ENCODE measurements around the gene SPOUT1.

SPOUT1 gene

DNA sequence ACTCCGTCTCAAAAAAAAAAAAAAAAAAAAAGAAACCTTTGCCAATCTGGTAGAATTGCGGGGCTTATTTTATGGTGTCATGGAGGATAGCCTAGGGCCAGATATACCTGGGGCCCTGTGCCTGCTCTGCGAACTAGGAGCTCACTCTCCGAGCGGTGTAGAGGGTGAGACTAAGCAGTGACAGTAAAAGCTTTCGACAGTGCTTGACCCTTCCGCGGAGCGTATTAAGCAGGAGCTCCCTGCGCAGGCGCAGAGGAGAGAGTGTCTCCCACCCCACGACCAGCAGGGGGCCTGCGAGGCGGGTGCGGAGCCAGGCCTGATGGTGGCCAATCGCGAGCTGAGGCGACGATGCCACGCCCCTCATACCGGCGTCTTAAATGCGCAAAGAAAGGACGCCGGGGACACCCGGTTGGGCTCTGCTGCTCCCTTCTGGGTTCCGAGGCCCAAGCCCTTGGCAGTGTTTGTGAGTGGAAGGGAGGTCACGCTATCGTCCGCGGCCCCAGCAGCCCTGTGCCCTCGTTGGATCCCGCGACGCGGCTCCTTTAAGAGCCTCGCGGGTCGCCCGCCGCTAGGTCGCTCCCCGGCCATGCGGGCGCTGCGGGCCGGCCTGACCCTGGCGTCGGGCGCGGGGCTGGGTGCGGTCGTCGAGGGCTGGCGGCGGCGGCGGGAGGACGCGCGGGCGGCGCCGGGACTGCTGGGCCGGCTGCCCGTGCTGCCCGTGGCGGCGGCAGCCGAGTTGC lies 11.3 kb downstream of the SPOUT1 start, which contains the start of gene ENDOG:
ENDOG (plus strand) TSS at position 402 of the 740 bp plus-strand sequence; CDS start at position 587, 185 bp downstream.
- TF ChIP-seq, protein P1, sequence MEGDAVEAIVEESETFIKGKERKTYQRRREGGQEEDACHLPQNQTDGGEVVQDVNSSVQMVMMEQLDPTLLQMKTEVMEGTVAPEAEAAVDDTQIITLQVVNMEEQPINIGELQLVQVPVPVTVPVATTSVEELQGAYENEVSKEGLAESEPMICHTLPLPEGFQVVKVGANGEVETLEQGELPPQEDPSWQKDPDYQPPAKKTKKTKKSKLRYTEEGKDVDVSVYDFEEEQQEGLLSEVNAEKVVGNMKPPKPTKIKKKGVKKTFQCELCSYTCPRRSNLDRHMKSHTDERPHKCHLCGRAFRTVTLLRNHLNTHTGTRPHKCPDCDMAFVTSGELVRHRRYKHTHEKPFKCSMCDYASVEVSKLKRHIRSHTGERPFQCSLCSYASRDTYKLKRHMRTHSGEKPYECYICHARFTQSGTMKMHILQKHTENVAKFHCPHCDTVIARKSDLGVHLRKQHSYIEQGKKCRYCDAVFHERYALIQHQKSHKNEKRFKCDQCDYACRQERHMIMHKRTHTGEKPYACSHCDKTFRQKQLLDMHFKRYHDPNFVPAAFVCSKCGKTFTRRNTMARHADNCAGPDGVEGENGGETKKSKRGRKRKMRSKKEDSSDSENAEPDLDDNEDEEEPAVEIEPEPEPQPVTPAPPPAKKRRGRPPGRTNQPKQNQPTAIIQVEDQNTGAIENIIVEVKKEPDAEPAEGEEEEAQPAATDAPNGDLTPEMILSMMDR (IDR thresholded peaks at IDR 0.05; ENCODE audit: borderline replicate concordance, insufficient read depth, low read depth, low read length), result peak; percentile 100
- peak within 1 kb of the TSS; percentile 58 for H3K4me3 ChIP-seq (ENCODE audit: low read depth, low read length)

DNA sequence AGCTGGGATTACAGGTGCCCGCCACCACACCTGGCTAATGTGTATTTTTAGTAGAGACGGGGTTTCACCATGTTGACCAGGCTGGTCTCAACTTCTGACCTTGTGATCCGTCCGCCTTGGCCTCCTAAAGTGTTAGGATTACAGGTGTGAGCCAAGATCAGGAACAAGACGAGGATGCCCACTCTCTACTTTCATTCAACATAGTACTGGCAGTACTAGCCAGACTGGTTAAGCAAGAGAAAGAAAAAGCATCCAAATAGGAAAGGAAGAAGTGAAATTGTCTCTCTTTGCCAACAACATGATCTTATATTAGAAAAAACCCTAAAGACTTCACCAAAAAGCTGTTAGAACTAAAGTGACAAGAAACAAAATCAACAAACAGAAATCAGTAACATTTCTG lies 18.7 kb downstream of the SPOUT1 start:
- TF ChIP-seq, protein P1 (IDR thresholded peaks at IDR 0.05; ENCODE audit: borderline replicate concordance, insufficient read depth, low read depth, low read length), result no peak

GRCh38 chr9:128809831-128810230 lies 19.8 kb downstream of the SPOUT1 start:
- TF ChIP-seq, protein P1 (IDR thresholded peaks at IDR 0.05; ENCODE audit: borderline replicate concordance, insufficient read depth, low read depth, low read length), result no peak
- no peak overlapping the region for H3K4me3 ChIP-seq (ENCODE audit: low read depth, low read length)

More for the DNA sequence above, 18.7 kb downstream of the SPOUT1 start:
- H3K4me3 ChIP-seq (ENCODE audit: low read depth, low read length), result no peak overlapping the region

GRCh38 chr9:128809036-128809599 lies 20.5 kb downstream of the SPOUT1 start:
- TF ChIP-seq, protein P1 (IDR thresholded peaks at IDR 0.05; ENCODE audit: borderline replicate concordance, insufficient read depth, low read depth, low read length), result no peak
- H3K4me3 ChIP-seq (ENCODE audit: low read depth, low read length), result no peak overlapping the region

DNA sequence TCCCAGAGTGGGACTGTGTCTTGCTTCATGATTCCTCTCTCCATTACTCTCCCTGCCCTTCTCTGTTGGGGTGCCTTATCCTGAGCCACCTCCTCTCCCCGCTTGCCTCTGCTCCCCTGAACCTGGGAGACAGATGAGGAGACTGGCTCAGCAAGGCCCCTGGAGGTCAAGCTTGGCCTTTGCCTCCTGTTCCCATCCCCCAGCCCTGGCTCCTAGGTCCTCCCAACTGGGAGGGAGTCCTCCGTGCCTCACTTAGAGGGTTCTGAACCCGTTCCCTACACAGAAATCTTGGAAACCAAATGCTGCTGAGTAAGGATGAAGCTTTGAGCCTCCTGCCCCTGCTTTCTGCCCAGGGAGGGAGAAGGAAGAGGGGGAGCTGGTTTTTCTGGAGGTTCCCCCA lies 21.1 kb downstream of the SPOUT1 start:
- TF ChIP-seq, protein P1 (IDR thresholded peaks at IDR 0.05; ENCODE audit: borderline replicate concordance, insufficient read depth, low read depth, low read length), result no peak
- no peak overlapping the region for H3K4me3 ChIP-seq (ENCODE audit: low read depth, low read length)

- TF ChIP-seq, protein P1 (IDR thresholded peaks at IDR 0.05; ENCODE audit: borderline replicate concordance, insufficient read depth, low read depth, low read length), result no peak
- no peak overlapping the region for H3K4me3 ChIP-seq (ENCODE audit: low read depth, low read length)
Measured at GRCh38 chr9:128807827-128808226, 21.8 kb downstream of the SPOUT1 start.

GRCh38 chr9:128805661-128806060 lies 23.9 kb downstream of the SPOUT1 start:
- no peak overlapping the region for H3K4me3 ChIP-seq (ENCODE audit: low read depth, low read length)
- TF ChIP-seq, protein P1 (IDR thresholded peaks at IDR 0.05; ENCODE audit: borderline replicate concordance, insufficient read depth, low read depth, low read length), result no peak

Measured in GM12875 (cell line).